Large intestine (tissue), 3 donors: ENCODE data around the gene TBC1D16. TPM values are rescaled to one million over a fixed set of nuclear protein-coding genes. Genes with fewer than 3 reads are reported as not detected.
"Not testable (repeated sequence)": the region's sequence is repeated elsewhere in the genome, so short reads cannot be mapped to it uniquely, and the experiment has no call there.

ENCODE experiments used
- DNase-seq, 2 donors: peaks; one replicate each; pipeline versions ENCODE4 v3.0.0 to v3.0.0-alpha.2; 2013
- H3K27ac ChIP-seq: one replicate; pipeline ENCODE4 v1.5.1; 2013; ENCODE audit warnings: low read length
- H3K27me3 ChIP-seq: 2 replicates; pipeline ENCODE4 v1.6.1; 2013; ENCODE audit warnings: low read length; ENCODE audit not compliant: control insufficient read depth, insufficient read depth
- H3K36me3 ChIP-seq: 2 replicates; pipeline ENCODE4 v1.6.1; 2013; ENCODE audit warnings: low read length; ENCODE audit not compliant: control insufficient read depth, insufficient read depth
- H3K4me1 ChIP-seq: one replicate; pipeline ENCODE4 v1.6.1; 2013; ENCODE audit warnings: low read length; ENCODE audit not compliant: control insufficient read depth, insufficient read depth
- H3K4me3 ChIP-seq: one replicate; pipeline ENCODE4 v1.5.1; 2013; ENCODE audit warnings: low read length
- H3K9me3 ChIP-seq: one replicate; pipeline ENCODE4 v1.6.1; 2013; ENCODE audit warnings: mild to moderate bottlenecking, low read depth, low read length, moderate library complexity; ENCODE audit not compliant: control insufficient read depth
- WGBS: methylation state at CpG from one replicate; pipeline ENCODE4 v1.1.5; 2013; ENCODE audit warnings: low lambda C conversion rate; ENCODE audit not compliant: insufficient coverage; 5-methylcytosine and 5-hydroxymethylcytosine counted together
- polyA plus RNA-seq: library from polyadenylated mRNA; unstranded; fragments of 120-200 nt; gene quantifications from one replicate; pipeline ENCODE4 v1.2.1, GENCODE V29; 2013

TBC1D16 gene
- polyA plus RNA-seq, 1 donor = 29.9 TPM

DNA sequence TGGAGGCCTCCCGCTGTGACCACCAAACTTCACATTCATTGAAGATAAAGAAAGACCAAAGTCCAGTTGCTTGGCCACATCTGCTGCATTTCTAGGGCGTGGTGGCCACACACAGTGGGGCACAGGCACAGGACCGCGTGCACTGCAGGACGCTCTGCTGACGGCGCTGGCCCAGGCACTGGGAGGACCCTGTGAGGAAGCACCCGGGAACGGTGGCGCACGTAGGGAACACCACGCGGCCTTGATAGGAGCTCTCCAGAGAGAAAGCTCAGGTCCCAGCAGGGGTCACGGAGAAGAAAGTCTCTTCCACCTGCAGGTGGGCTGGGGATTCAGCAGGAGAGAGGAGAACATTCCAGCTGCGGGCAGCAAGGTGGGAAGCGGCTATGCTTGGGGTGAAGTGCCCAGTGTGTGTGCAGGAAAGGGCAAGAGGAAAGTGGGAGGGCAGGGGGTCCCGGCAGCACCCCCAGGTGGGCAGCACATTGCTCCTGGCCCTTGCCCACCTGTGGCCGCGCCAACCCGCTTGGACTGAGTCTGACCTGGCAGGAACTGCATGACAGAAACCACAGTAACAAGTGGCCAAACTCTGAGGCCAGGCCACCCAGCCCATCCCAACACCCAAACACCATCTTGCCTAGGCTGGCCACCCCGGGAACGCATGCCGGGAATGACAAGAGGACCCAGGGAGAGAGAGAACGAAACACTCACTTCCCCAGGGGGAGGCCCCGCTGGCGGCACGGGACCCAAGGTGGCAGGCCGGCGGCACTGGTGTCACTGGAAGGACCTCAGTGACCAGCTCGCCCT, 32.8 kb downstream of the TBC1D16 start:
- peak overlapping the region; percentile 98 for H3K27ac ChIP-seq
- H3K36me3 ChIP-seq = peaks cover 14% of the 10 kb centered on the region

DNA sequence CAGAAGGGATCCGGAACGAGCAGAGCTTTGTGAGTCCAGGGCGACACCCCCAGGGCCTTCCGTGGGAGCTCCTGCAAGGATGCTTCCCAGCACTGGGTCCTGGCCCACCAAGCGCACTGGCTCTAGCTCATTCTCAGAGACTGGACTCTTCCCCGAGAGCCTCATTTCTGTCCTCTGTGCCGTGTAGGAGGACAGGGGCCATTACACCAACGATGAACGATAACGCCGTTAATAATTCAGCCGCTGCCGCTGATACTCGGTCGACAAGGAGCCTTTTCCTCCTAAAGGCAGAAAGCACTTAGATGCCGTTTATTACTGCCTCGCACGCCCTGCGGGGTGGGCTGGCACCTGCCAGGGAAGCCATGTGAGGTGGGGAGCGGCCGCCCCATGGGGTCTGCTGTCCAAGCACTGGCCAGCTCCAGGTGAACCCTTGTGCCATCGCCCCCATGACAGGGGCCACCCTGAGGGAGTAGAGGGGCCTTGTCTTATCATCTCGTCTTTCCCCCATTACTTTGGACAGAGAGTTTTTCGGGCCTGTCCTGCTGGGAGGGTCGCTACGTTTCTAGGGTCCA, 33.5 kb downstream of the TBC1D16 start:
- Histone ChIP-seq H3K9me3 (peaks cover 15% of the 10 kb centered on the region), H3K4me3 (no peak overlapping the region), H3K27ac (peak overlapping the region; percentile 98), H3K4me1 (peaks cover 40% of the 10 kb centered on the region), H3K27me3 (no peaks in the 10 kb centered on the region), H3K36me3 (peaks cover 14% of the 10 kb centered on the region)
- DNase-seq = no peak
- no CpG with 5 or more reads among the region's 26 CpGs for WGBS

More for the DNA sequence above, 32.8 kb downstream of the TBC1D16 start:
- Histone ChIP-seq H3K27me3 (no peaks in the 10 kb centered on the region), H3K9me3 (peaks cover 15% of the 10 kb centered on the region), H3K4me3 (peak overlapping the region; percentile 45), H3K4me1 (peaks cover 40% of the 10 kb centered on the region)
- WGBS = no CpG with 5 or more reads among the region's 30 CpGs
- peak; percentile 92 to 95 for DNase-seq

GRCh38 chr17:80000981-80001775, 34.5 kb downstream of the TBC1D16 start:
- WGBS = no CpG with 5 or more reads among the region's 29 CpGs
- Histone ChIP-seq H3K4me1 (peaks cover 41% of the 10 kb centered on the region), H3K36me3 (peaks cover 14% of the 10 kb centered on the region), H3K27ac (no peak overlapping the region), H3K4me3 (no peak overlapping the region), H3K9me3 (peaks cover 15% of the 10 kb centered on the region), H3K27me3 (no peaks in the 10 kb centered on the region)
- no peak for DNase-seq

GRCh38 chr17:80000136-80000535, 35.5 kb downstream of the TBC1D16 start:
- peaks cover 14% of the 10 kb centered on the region for H3K36me3 ChIP-seq
- H3K27me3 ChIP-seq = no peaks in the 10 kb centered on the region
- H3K4me1 ChIP-seq = peaks cover 32% of the 10 kb centered on the region
- H3K4me3 ChIP-seq = no peak overlapping the region
- no peak for DNase-seq
- H3K9me3 ChIP-seq = peaks cover 15% of the 10 kb centered on the region
- WGBS = no CpG with 5 or more reads among the region's 7 CpGs
- H3K27ac ChIP-seq = no peak overlapping the region

- Histone ChIP-seq H3K4me1 (peaks cover 44% of the 10 kb centered on the region), H3K27ac (no peak overlapping the region), H3K9me3 (peaks cover 3% of the 10 kb centered on the region), H3K4me3 (no peak overlapping the region), H3K36me3 (peaks cover 12% of the 10 kb centered on the region), H3K27me3 (no peaks in the 10 kb centered on the region)
- peak; percentile 46 for DNase-seq
- 90% methylated on average over 4 of the region's 15 CpGs for WGBS
Measured at GRCh38 chr17:79997011-79997660, 38.5 kb downstream of the TBC1D16 start.

- Histone ChIP-seq H3K36me3 (peaks cover 12% of the 10 kb centered on the region), H3K4me3 (no peak overlapping the region), H3K27me3 (no peaks in the 10 kb centered on the region), H3K9me3 (peaks cover 3% of the 10 kb centered on the region), H3K27ac (no peak overlapping the region), H3K4me1 (peaks cover 45% of the 10 kb centered on the region)
- no peak for DNase-seq
- WGBS = no CpG with 5 or more reads among the region's 12 CpGs
Measured at GRCh38 chr17:79996291-79996690, 39.4 kb downstream of the TBC1D16 start.

DNA sequence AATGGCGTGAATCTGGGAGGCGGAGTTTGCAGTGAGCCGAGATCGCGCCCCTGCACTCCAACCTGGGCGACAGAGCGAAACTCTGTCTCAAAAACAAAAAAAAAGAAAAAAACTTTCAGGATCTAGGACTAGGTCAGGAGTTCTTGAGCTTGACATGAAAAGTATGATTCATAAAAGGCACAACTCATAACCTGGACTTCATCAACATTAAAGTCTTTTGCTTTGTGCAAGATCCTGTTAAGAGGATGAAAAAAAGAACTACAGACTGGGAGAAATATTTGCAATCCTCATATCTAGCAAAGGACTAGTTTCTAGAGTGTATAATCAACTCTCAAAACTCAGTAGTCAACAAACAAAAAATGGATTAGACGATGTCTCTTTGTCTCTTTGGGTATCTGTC, 40.0 kb downstream of the TBC1D16 start:
- no peak overlapping the region for H3K4me3 ChIP-seq
- no peak overlapping the region for H3K27ac ChIP-seq
- H3K4me1 ChIP-seq = peaks cover 45% of the 10 kb centered on the region
- no peaks in the 10 kb centered on the region for H3K27me3 ChIP-seq
- H3K9me3 ChIP-seq = peaks cover under 1% of the 10 kb centered on the region
- H3K36me3 ChIP-seq = peaks cover 6% of the 10 kb centered on the region
- no peak for DNase-seq
- WGBS = 100% methylated on average over 1 of the region's 8 CpGs

DNA sequence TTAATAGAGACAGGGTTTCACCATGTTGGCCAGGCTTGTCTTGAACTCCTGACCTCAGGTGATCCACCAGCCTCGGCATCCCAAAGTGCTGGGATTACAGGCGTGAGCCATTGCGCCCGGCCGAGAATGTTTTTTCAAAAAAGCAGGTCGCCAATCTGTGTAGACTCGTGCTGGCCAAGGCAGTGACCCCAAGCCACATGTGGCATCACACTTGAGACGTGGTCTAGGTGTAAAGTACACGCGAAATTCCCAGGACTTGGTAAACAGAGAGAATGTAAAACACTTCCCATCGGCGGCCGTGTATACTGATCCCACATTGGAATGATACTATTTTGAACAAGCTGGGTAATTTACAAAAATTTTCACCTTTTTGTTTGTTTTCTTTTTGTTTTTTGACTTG, 41.1 kb downstream of the TBC1D16 start:
- H3K27me3 ChIP-seq = no peaks in the 10 kb centered on the region
- peak overlapping the region; percentile 99 for H3K27ac ChIP-seq
- whole genome bisulfite sequencing = 89% methylated on average over 3 of the region's 13 CpGs
- peaks cover 56% of the 10 kb centered on the region for H3K4me1 ChIP-seq
- DNase-seq = no peak
- no peaks in the 10 kb centered on the region for H3K9me3 ChIP-seq
- peaks cover 2% of the 10 kb centered on the region for H3K36me3 ChIP-seq
- no peak overlapping the region for H3K4me3 ChIP-seq

GRCh38 chr17:79994228-79994569, 41.5 kb downstream of the TBC1D16 start:
- not testable (repeated sequence) for H3K27me3 ChIP-seq, H3K36me3 ChIP-seq, H3K9me3 ChIP-seq, DNase-seq, H3K4me3 ChIP-seq
- WGBS = no CpG with 5 or more reads among the region's 4 CpGs
- Histone ChIP-seq H3K4me1 (peaks cover 60% of the 10 kb centered on the region), H3K27ac (peak overlapping the region; percentile 99)
